Kidney (tissue), 14 donors: ENCODE measurements around the gene SORCS2. TPM values are rescaled to one million over a fixed set of nuclear protein-coding genes. Genes with fewer than 3 reads are reported as not detected.

Experiments used
- DNase-seq, 5 donors: peaks; one replicate each; pipeline ENCODE4 v3.0.0-alpha.2; 2013 to 2020
- FAIRE-seq: peaks from 2 replicates; lab custom pipeline; 2012; peaks lifted over from hg19 to GRCh38; lab: Jason Lieb, UNC
- H3K27ac ChIP-seq, 2 donors: one replicate each; pipeline ENCODE4 v1.7.0; 2013; ENCODE audit warnings: low read depth in 2 of 2, low read length in 2 of 2, inconsistent platforms in 1 of 2
- H3K27me3 ChIP-seq: one replicate; pipeline ENCODE4 v1.7.1; 2013; ENCODE audit warnings: low read length, inconsistent platforms; ENCODE audit not compliant: control insufficient read depth, insufficient read depth
- H3K36me3 ChIP-seq, 3 donors: one replicate each; pipeline versions ENCODE4 v1.7.0 to v1.7.1; 2013; ENCODE audit warnings: low read length in 3 of 3, control low read depth in 1 of 3, inconsistent platforms in 1 of 3; ENCODE audit not compliant: insufficient read depth in 3 of 3, control insufficient read depth in 2 of 3
- H3K4me1 ChIP-seq, 3 donors: one replicate each; pipeline versions ENCODE4 v1.7.0 to v1.7.1; 2013; ENCODE audit warnings: low read length in 3 of 3, inconsistent platforms in 1 of 3, low read depth in 1 of 3; ENCODE audit not compliant: control insufficient read depth in 2 of 3, insufficient read depth in 2 of 3
- H3K4me3 ChIP-seq, 3 donors: one replicate each; pipeline versions ENCODE4 v1.7.0 to v1.8.1; 2013; ENCODE audit warnings: low read length in 3 of 3, control low read depth in 1 of 3, inconsistent platforms in 1 of 3
- H3K9ac ChIP-seq, 3 donors: one replicate each; pipeline versions ENCODE4 v1.7.0 to v1.7.1; 2013; ENCODE audit warnings: low read length in 3 of 3, control low read depth in 1 of 3, inconsistent platforms in 1 of 3
- H3K9me3 ChIP-seq, 3 donors: one replicate each; pipeline versions ENCODE4 v1.7.0 to v1.7.1; 2013; ENCODE audit warnings: low read length in 3 of 3, control low read depth in 1 of 3, inconsistent platforms in 1 of 3; ENCODE audit not compliant: control insufficient read depth in 2 of 3, insufficient read depth in 1 of 3
- CTCF ChIP-seq: IDR thresholded peaks from 3 replicates; pipeline ENCODE4 v1.5.1; 2012; ENCODE audit warnings: mild to moderate bottlenecking, moderate library complexity, borderline replicate concordance; ENCODE audit not compliant: insufficient read depth; ENCODE audit errors: extremely low read depth
- intact Hi-C: fragments of 100-400 bp; cut with DNase I; formaldehyde crosslinking; loops from one replicate; pipeline ENCODE4 v1.11.1; 2022
- polyA plus RNA-seq: library from polyadenylated mRNA; stranded (reverse); fragments of 350-450 nt; fragmentation: Illumina TruSeq; extraction: RNeasy Lipid Tissue Mini Kit (QIAGEN cat#74804); gene quantifications from one replicate; pipeline ENCODE4 v1.2.3, GENCODE V29; 2014; ENCODE audit warnings: low read depth, low replicate concordance; ENCODE audit not compliant: insufficient read depth
- total RNA-seq: library from RNA; stranded (reverse); fragmentation: NEBNext Ultra II Directional; extraction: Animal tissue kit (Norgen Biotek cat#: 25700); gene quantifications from one replicate; pipeline ENCODE4 v1.2.1, GENCODE V29; 2021
- donor health status: control.
- donor health status: control.
- donor health status: control.
- donor health status: control.
- donor health status: control.
- donor health status: DM: yes; HTN: yes; CAD: no.
- donor health status: Normal renal cell carcinoma (clear cell type).

The SORCS2 gene
- total and polyA plus RNA-seq, 2 donors from 2014 or later = 6.1 to 9.1 TPM

GRCh38 chr4:7759216-7759615, 566.9 kb downstream of the SORCS2 start:
- Histone ChIP-seq H3K36me3 (peaks cover 0 to 2% (median 0%) of the 10 kb centered on the region in 3 donors), H3K27ac (no peak overlapping the region), H3K9me3 (no peaks in the 10 kb centered on the region), H3K4me1 (peaks cover 0 to 4% (median 0%) of the 10 kb centered on the region in 3 donors), H3K9ac (no peak overlapping the region), H3K4me3 (no peak overlapping the region), H3K27me3 (no peaks in the 10 kb centered on the region)
- DNase-seq = peak in 1 of 5 donors; percentile 16
- FAIRE-seq = no peak
- no peak for TF ChIP-seq CTCF
- intact Hi-C loops = no loop called here

GRCh38 chr4:7759635-7760034, 567.3 kb downstream of the SORCS2 start:
- peaks cover 0 to 2% (median 0%) of the 10 kb centered on the region in 3 donors for H3K36me3 ChIP-seq
- FAIRE-seq = no peak
- H3K27ac ChIP-seq = no peak overlapping the region
- DNase-seq = peak in 1 of 5 donors; percentile 58
- no peaks in the 10 kb centered on the region for H3K27me3 ChIP-seq
- no peak overlapping the region for H3K4me3 ChIP-seq
- no peaks in the 10 kb centered on the region for H3K9me3 ChIP-seq
- no peak for TF ChIP-seq CTCF
- no peak overlapping the region for H3K9ac ChIP-seq
- H3K4me1 ChIP-seq = peaks cover 0 to 4% (median 0%) of the 10 kb centered on the region in 3 donors
- intact Hi-C loops = no loop called here

GRCh38 chr4:7760228-7760627, 567.9 kb downstream of the SORCS2 start:
- Histone ChIP-seq H3K36me3 (peaks cover 0 to 2% (median 0%) of the 10 kb centered on the region in 3 donors), H3K27ac (no peak overlapping the region), H3K4me3 (no peak overlapping the region), H3K9me3 (no peaks in the 10 kb centered on the region), H3K9ac (no peak overlapping the region), H3K27me3 (no peaks in the 10 kb centered on the region), H3K4me1 (peaks cover 0 to 4% (median 0%) of the 10 kb centered on the region in 3 donors)
- intact Hi-C loops = no loop called here
- TF ChIP-seq CTCF = no peak
- FAIRE-seq (no peak), DNase-seq (peak in 1 of 5 donors; percentile 59)

- Histone ChIP-seq H3K9ac (no peak overlapping the region), H3K9me3 (no peaks in the 10 kb centered on the region), H3K4me1 (peaks cover 0 to 4% (median 0%) of the 10 kb centered on the region in 3 donors), H3K27me3 (no peaks in the 10 kb centered on the region), H3K4me3 (no peak overlapping the region), H3K27ac (no peak overlapping the region), H3K36me3 (peaks cover 0 to 2% (median 0%) of the 10 kb centered on the region in 3 donors)
- DNase-seq (peak in 1 of 5 donors; percentile 56), FAIRE-seq (no peak)
- TF ChIP-seq CTCF = no peak
- intact Hi-C loops = no loop called here
These were observed 568.4 kb downstream of the SORCS2 start for GRCh38 chr4:7760706-7761105.
